Progenitor cell of endocrine pancreas (in vitro differentiated cells): Measurements from ENCODE around the gene MBOAT2. TPM values are rescaled to one million over a fixed set of nuclear protein-coding genes. Genes with fewer than 3 reads are reported as not detected.

Experiments
- DNase-seq: peaks from one replicate; pipeline ENCODE4 v3.0.0; 2021; ENCODE audit warnings: low spot score; ENCODE audit not compliant: unreplicated experiment
- H3K27ac Mint-ChIP-seq: 2 replicates; pipeline ENCODE4 v1.8.0; 2021; ENCODE audit warnings: mild to moderate bottlenecking, moderate library complexity, mixed read lengths
- H3K27me3 Mint-ChIP-seq: 2 replicates; pipeline ENCODE4 v1.8.0; 2021; ENCODE audit warnings: mixed read lengths
- H3K36me3 Mint-ChIP-seq: 2 replicates; pipeline ENCODE4 v1.8.0; 2022; ENCODE audit warnings: mixed read lengths; ENCODE audit not compliant: insufficient read depth
- H3K4me1 Mint-ChIP-seq: 2 replicates; pipeline ENCODE4 v1.8.0; 2021; ENCODE audit warnings: low read depth, mixed read lengths
- H3K4me3 Mint-ChIP-seq: 2 replicates; pipeline ENCODE4 v1.8.0; 2021; ENCODE audit warnings: low read depth, mild to moderate bottlenecking, moderate library complexity, mixed read lengths
- H3K9me3 Mint-ChIP-seq: 2 replicates; pipeline ENCODE4 v1.8.0; 2021; ENCODE audit warnings: low read depth, mixed read lengths
- CTCF ChIP-seq: fragments of 200-600 bp; sonication (generic); IDR thresholded peaks from one replicate; pipeline ENCODE4 v1.5.0; 2021; ENCODE audit warnings: antibody characterized with exemption, mild to moderate bottlenecking; ENCODE audit not compliant: unreplicated experiment
- total RNA-seq: library from RNA; stranded (reverse); gene quantifications from 2 replicates; pipeline ENCODE4 v1.2.1, GENCODE V29; 2021

MBOAT2 gene
- total RNA-seq, 1 donor from 2014 or later, result 49.8 TPM

- H3K27me3 Mint-ChIP-seq, result no peaks in the 10 kb centered on the region
- H3K4me1 Mint-ChIP-seq, result peaks cover 38% of the 10 kb centered on the region
- H3K36me3 Mint-ChIP-seq, result no peaks in the 10 kb centered on the region
- no peak overlapping the region for H3K27ac Mint-ChIP-seq
- no peak for TF ChIP-seq CTCF
- H3K9me3 Mint-ChIP-seq, result no peaks in the 10 kb centered on the region
- H3K4me3 Mint-ChIP-seq, result no peak overlapping the region
- no peak for DNase-seq
Observed at GRCh38 chr2:8997631-8998030, 5.9 kb downstream of the MBOAT2 start.

GRCh38 chr2:8997108-8997507 lies 6.4 kb downstream of the MBOAT2 start:
- no peak overlapping the region for H3K4me3 Mint-ChIP-seq
- H3K27me3 Mint-ChIP-seq, result no peaks in the 10 kb centered on the region
- no peaks in the 10 kb centered on the region for H3K9me3 Mint-ChIP-seq
- no peak for DNase-seq
- H3K27ac Mint-ChIP-seq, result no peak overlapping the region
- H3K36me3 Mint-ChIP-seq, result no peaks in the 10 kb centered on the region
- no peak for TF ChIP-seq CTCF
- H3K4me1 Mint-ChIP-seq, result peaks cover 37% of the 10 kb centered on the region

GRCh38 chr2:8996006-8996405 lies 7.5 kb downstream of the MBOAT2 start:
- TF ChIP-seq CTCF, result no peak
- Mint-ChIP-seq H3K4me3 (no peak overlapping the region), H3K4me1 (peaks cover 40% of the 10 kb centered on the region), H3K36me3 (no peaks in the 10 kb centered on the region), H3K9me3 (no peaks in the 10 kb centered on the region), H3K27me3 (no peaks in the 10 kb centered on the region), H3K27ac (no peak overlapping the region)
- no peak for DNase-seq

GRCh38 chr2:8994386-8994785 lies 9.1 kb downstream of the MBOAT2 start:
- Mint-ChIP-seq H3K27me3 (no peaks in the 10 kb centered on the region), H3K4me1 (peaks cover 45% of the 10 kb centered on the region), H3K36me3 (no peaks in the 10 kb centered on the region), H3K4me3 (no peak overlapping the region), H3K9me3 (no peaks in the 10 kb centered on the region), H3K27ac (no peak overlapping the region)
- TF ChIP-seq CTCF, result no peak
- no peak for DNase-seq

GRCh38 chr2:8993902-8994278 lies 9.6 kb downstream of the MBOAT2 start:
- H3K4me3 Mint-ChIP-seq, result no peak overlapping the region
- no peaks in the 10 kb centered on the region for H3K36me3 Mint-ChIP-seq
- TF ChIP-seq CTCF, result no peak
- no peaks in the 10 kb centered on the region for H3K9me3 Mint-ChIP-seq
- H3K27me3 Mint-ChIP-seq, result no peaks in the 10 kb centered on the region
- peaks cover 48% of the 10 kb centered on the region for H3K4me1 Mint-ChIP-seq
- H3K27ac Mint-ChIP-seq, result no peak overlapping the region
- no peak for DNase-seq
